Breast epithelium (tissue), 3 donors: Measurements from ENCODE around the gene ZMYND10.

Source experiments
- CTCF ChIP-seq, 3 donors: fragments of 450-650 bp; IDR thresholded peaks; one replicate each; pipeline ENCODE4 v1.5.1; 2016 to 2017; ENCODE audit warnings: antibody characterized with exemption in 3 of 3, mild to moderate bottlenecking in 3 of 3, moderate library complexity in 3 of 3
- POLR2AphosphoS5 ChIP-seq, 3 donors: sonication (generic); formaldehyde crosslinking; IDR thresholded peaks; one replicate each; pipeline ENCODE4 v1.6.1; 2017; ENCODE audit warnings: antibody characterized with exemption in 3 of 3

GRCh38 chr3:50317300-50317699, 28.2 kb downstream of the ZMYND10 start:
- TF ChIP-seq CTCF (IDR thresholded peaks at IDR 0.05): no peak
- TF ChIP-seq POLR2AphosphoS5 (IDR thresholded peaks at IDR 0.05): no peak
